GM06990 (cell line): Measurements from ENCODE around the gene GALNT14.

Source experiments
- DNase-seq: peaks from one replicate; pipeline ENCODE4 v3.0.0-alpha.2; 2011; ENCODE audit not compliant: insufficient read length; ENCODE audit errors: extremely low read depth
- H3K27me3 ChIP-seq: replicated peaks from 2 replicates; pipeline ENCODE4 v1.6.0; 2011; ENCODE audit warnings: low read length; ENCODE audit not compliant: control insufficient read depth, insufficient read depth
- H3K36me3 ChIP-seq: 2 replicates; pipeline ENCODE4 v1.5.1; 2011; ENCODE audit warnings: low read length; ENCODE audit not compliant: control insufficient read depth, insufficient read depth
- H3K4me3 ChIP-seq: replicated peaks from 2 replicates; pipeline ENCODE4 v1.5.1; 2011; ENCODE audit warnings: low read depth, mild to moderate bottlenecking, control low read depth, low read length
- TF ChIP-seq, protein P1 (sequence below): IDR thresholded peaks from 2 replicates; pipeline ENCODE4 v1.5.1; 2011; ENCODE audit warnings: low read length, control low read depth, mild to moderate bottlenecking, inconsistent platforms; ENCODE audit not compliant: insufficient read depth, poor library complexity, severe bottlenecking

GALNT14 gene

DNA sequence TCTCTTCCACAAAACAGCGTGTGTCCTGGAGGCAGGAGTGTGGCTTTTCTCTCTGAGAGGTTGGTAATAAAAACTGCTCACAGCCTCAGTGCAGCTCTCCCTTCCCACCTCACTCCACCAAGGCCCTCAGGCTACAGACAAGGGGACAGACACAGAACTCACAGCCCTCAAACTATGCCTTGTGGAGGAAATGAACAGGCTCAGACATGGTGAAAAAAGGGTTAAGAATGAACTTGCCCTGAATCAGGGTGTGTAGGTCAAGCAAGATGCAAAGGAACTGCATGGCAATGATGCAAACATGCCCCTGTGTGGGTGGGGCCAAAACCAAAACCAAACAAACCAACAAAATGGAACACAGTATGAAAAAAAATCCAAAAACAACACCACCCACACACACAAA is 125.8 kb downstream of the GALNT14 start:
- TF ChIP-seq, protein P1, sequence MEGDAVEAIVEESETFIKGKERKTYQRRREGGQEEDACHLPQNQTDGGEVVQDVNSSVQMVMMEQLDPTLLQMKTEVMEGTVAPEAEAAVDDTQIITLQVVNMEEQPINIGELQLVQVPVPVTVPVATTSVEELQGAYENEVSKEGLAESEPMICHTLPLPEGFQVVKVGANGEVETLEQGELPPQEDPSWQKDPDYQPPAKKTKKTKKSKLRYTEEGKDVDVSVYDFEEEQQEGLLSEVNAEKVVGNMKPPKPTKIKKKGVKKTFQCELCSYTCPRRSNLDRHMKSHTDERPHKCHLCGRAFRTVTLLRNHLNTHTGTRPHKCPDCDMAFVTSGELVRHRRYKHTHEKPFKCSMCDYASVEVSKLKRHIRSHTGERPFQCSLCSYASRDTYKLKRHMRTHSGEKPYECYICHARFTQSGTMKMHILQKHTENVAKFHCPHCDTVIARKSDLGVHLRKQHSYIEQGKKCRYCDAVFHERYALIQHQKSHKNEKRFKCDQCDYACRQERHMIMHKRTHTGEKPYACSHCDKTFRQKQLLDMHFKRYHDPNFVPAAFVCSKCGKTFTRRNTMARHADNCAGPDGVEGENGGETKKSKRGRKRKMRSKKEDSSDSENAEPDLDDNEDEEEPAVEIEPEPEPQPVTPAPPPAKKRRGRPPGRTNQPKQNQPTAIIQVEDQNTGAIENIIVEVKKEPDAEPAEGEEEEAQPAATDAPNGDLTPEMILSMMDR, result no peak
- no peaks in the 10 kb centered on the region; the same call in none of the 2 replicates for H3K27me3 ChIP-seq
- no peaks in the 10 kb centered on the region for H3K36me3 ChIP-seq
- H3K4me3 ChIP-seq, result no peak overlapping the region
- DNase-seq, result no peak

DNA sequence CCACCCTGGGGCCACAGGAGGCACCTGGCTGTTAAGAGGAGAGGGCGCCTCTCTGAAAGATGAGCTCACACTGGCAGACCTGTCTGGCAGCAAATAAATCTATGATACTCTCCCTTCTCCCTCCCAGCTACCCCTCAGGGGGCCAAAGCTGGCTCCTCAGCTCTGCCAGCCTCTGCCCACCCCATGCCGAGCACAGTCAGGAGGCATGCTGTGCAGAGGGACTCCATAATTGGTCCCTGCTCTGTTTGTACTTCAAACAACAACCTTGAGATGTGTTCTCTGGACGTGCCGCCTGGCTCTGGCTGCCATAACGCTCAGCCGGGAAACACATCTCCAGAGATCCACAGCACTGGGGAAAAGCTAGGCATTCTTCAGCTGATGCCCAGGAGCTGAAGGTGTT is 126.7 kb downstream of the GALNT14 start:
- Histone ChIP-seq H3K36me3 (no peaks in the 10 kb centered on the region), H3K4me3 (no peak overlapping the region), H3K27me3 (no peaks in the 10 kb centered on the region; the same call in none of the 2 replicates)
- TF ChIP-seq, protein P1, result no peak
- no peak for DNase-seq

DNA sequence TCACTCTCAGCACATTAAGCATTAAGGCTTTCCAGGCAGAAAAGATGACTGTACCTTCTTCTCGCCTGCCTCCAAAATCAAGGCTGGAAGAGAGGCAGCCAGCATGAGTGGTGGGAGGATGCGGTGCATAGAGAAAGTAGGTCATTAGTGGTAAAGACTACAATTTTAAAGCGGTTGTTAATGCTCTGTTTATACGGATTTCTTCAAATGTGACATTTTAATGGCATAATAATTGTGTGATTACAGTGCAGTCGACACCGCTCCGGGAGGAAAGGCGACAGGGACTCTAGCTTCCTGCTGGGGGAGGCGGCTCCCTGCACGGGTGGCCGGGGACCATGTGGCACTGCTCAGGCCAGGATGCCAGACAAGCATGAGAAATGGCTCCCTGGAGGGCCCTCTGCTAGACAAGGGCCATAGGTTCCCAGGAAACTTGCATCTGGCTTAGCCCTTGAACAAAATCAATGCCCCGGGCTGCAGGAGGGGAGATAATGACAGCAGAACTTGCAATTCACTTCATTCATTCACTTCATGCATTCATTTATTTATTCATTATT is 129.6 kb downstream of the GALNT14 start:
- peaks cover 4% of the 10 kb centered on the region for H3K27me3 ChIP-seq
- DNase-seq, result no peak
- TF ChIP-seq, protein P1, result no peak
- no peaks in the 10 kb centered on the region for H3K36me3 ChIP-seq
- no peak overlapping the region for H3K4me3 ChIP-seq

DNA sequence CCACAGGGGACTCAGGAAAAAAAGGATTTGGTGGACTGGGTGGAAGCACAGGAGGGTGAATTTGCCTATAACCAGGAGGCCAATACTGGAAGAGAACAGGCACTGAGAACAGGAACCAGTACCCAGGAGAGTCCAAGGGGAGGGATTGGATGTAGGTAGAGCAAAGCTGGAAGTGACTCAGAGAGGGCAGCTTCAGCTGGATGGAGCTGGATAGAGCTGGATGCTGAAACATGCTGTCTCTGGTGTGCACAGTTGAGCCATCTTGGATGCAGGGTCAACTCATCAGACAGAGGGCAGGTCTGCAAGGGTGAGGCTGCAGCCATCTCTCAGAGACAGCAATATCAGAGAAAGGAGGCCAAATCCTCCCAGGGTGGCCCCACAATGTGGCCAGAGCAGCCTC is 134.0 kb downstream of the GALNT14 start:
- Histone ChIP-seq H3K4me3 (no peak overlapping the region), H3K36me3 (no peaks in the 10 kb centered on the region), H3K27me3 (peaks cover 4% of the 10 kb centered on the region)
- TF ChIP-seq, protein P1, result no peak
- no peak for DNase-seq

DNA sequence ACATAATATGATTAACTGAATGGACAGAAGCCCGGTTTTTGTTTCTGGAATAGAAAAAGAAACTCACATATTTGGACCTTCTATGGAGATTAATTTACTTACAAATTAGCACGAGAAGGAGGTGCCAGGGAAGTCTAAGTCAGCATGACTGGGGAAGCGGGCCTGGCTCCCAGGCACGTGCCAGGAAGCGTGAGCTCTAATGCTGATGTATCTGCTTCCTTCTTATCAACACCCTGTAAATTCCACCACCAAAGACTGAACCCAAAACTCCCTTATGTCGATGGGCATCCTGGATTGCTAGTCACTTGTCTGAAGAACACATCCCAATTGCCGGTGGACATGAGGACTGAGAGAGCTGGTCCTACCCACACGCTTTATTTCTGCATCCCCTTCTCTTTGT is 134.5 kb downstream of the GALNT14 start:
- no peak overlapping the region for H3K4me3 ChIP-seq
- no peak for DNase-seq
- H3K36me3 ChIP-seq, result no peaks in the 10 kb centered on the region
- TF ChIP-seq, protein P1, result no peak
- peaks cover 4% of the 10 kb centered on the region for H3K27me3 ChIP-seq
